Measurements from ENCODE around the gene GNGT1. TPM values are rescaled to one million over a fixed set of nuclear protein-coding genes. Genes with fewer than 3 reads are reported as not detected.

The GNGT1 gene
- total RNA-seq, 1 experiment from 2014 or later = not detected

DNA sequence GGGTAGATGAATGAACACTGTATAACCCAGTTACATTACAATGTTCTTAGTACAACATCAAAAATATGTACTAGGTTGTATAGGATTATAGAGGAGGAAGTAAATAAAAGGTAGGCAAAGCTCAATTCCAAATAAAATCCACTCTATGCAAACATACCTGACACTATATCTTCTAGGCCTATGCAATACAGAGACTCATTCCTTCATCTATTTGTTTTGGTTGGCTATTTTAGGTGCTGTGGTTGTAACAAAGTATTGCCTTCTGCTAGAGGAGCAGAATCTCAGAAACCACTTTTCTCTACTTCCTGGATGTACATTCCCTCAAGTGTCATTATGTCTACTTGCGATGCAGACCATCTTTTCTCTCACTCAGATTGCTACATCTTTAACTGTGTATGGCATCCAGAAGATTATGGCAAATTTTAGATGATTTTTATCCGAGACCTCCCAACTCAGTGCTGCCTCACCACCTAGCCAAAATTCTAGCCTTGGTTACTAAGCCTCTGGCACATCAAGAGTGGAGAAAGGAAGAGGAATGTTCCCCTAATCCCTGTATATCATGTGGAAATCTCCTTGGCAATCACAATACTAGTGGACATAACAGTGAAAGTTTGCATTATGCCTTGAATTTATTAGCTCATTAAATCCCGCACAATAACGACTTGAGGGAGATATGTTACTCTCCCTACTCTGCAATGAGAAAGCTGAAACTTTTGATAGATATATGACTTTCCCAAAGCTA lies 10.3 kb upstream of the GNGT1 start:
- no TSS peak for BruUV-seq (replicated peaks)
- intact Hi-C loops (cut with micrococcal nuclease; ENCODE audit: unreplicated experiment) = no loop called here
- Histone ChIP-seq H3K27ac (ENCODE audit: low read length) (no peak overlapping the region), H3K27me3 (ENCODE audit: control insufficient read depth, insufficient read depth, low read length) (peaks cover 7% of the 10 kb centered on the region; the same call in 1 of the 2 replicates), H3K36me3 (ENCODE audit: control insufficient read depth, insufficient read depth, low read length) (no peaks in the 10 kb centered on the region), H3K9me3 (ENCODE audit: control insufficient read depth, insufficient read depth, low read depth, low read length) (no peaks in the 10 kb centered on the region), H3K4me3 (ENCODE audit: low read depth in 2 of 2, low read length in 2 of 2) (no peak overlapping the region), H3K4me1 (ENCODE audit: control insufficient read depth, insufficient read depth, low read length) (no peaks in the 10 kb centered on the region)
- CTCF ChIA-PET = no interaction called here
- no peak for ATAC-seq
- in situ Hi-C loops (cut with HindIII; ENCODE audit: low pct_unique_long_range_greater_than_20kb, low sequenced_read_pairs) = no loop called here
- POLR2A ChIA-PET = interaction anchor here (0.5 kb wide), 1 partner anchor 36 kb away, joined by 3 read pairs; no protein-coding TSS in a partner anchor
- DNase-seq (ENCODE audit: low read depth, low spot score) = no peak
- no peak for TF ChIP-seq POLR2AphosphoS5 (IDR thresholded peaks at IDR 0.05; ENCODE audit: low read depth, low read length)
- TF ChIP-seq, protein P1, sequence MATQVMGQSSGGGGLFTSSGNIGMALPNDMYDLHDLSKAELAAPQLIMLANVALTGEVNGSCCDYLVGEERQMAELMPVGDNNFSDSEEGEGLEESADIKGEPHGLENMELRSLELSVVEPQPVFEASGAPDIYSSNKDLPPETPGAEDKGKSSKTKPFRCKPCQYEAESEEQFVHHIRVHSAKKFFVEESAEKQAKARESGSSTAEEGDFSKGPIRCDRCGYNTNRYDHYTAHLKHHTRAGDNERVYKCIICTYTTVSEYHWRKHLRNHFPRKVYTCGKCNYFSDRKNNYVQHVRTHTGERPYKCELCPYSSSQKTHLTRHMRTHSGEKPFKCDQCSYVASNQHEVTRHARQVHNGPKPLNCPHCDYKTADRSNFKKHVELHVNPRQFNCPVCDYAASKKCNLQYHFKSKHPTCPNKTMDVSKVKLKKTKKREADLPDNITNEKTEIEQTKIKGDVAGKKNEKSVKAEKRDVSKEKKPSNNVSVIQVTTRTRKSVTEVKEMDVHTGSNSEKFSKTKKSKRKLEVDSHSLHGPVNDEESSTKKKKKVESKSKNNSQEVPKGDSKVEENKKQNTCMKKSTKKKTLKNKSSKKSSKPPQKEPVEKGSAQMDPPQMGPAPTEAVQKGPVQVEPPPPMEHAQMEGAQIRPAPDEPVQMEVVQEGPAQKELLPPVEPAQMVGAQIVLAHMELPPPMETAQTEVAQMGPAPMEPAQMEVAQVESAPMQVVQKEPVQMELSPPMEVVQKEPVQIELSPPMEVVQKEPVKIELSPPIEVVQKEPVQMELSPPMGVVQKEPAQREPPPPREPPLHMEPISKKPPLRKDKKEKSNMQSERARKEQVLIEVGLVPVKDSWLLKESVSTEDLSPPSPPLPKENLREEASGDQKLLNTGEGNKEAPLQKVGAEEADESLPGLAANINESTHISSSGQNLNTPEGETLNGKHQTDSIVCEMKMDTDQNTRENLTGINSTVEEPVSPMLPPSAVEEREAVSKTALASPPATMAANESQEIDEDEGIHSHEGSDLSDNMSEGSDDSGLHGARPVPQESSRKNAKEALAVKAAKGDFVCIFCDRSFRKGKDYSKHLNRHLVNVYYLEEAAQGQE (IDR thresholded peaks at IDR 0.05; ENCODE audit: insufficient read depth in 1 of 2, low read depth in 2 of 2, low read length in 1 of 2) = no peak
- TF ChIP-seq TCF7L2 (IDR thresholded peaks at IDR 0.05; ENCODE audit: low read depth, low read length) = no peak

DNA sequence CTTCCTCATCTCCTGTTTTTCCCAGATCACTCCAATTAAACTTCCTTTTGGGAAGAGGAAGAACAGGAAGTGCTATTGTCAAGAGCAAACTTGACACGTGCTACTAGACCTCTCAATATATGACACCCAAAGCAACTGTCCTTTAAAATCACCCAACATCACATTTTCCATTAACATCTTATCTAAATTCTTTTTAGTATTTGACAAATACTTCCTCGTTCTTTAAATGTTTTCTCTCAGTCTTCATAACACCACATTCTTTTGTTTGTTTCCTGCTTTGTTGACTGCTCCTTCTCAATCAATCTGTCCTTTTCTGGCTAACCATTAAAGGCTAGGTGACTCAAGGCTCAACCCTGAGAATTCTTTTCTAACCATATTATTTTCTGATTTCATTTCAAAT lies 8.7 kb upstream of the GNGT1 start:
- POLR2A ChIA-PET = no interaction called here
- in situ Hi-C loops (cut with HindIII; ENCODE audit: low pct_unique_long_range_greater_than_20kb, low sequenced_read_pairs) = no loop called here
- Histone ChIP-seq H3K4me3 (ENCODE audit: low read depth in 2 of 2, low read length in 2 of 2) (no peak overlapping the region), H3K4me1 (ENCODE audit: control insufficient read depth, insufficient read depth, low read length) (no peaks in the 10 kb centered on the region), H3K27ac (ENCODE audit: low read length) (no peak overlapping the region), H3K36me3 (ENCODE audit: control insufficient read depth, insufficient read depth, low read length) (no peaks in the 10 kb centered on the region), H3K27me3 (ENCODE audit: control insufficient read depth, insufficient read depth, low read length) (peaks cover 3% of the 10 kb centered on the region; the same call in 1 of the 2 replicates), H3K9me3 (ENCODE audit: control insufficient read depth, insufficient read depth, low read depth, low read length) (no peaks in the 10 kb centered on the region)
- CTCF ChIA-PET = no interaction called here
- BruUV-seq (replicated peaks) = no TSS peak
- intact Hi-C loops (cut with micrococcal nuclease; ENCODE audit: unreplicated experiment) = no loop called here
- DNase-seq (ENCODE audit: low read depth, low spot score) (no peak), ATAC-seq (no peak)
- TF ChIP-seq POLR2AphosphoS5 (IDR thresholded peaks at IDR 0.05; ENCODE audit: low read depth, low read length) (no peak), TCF7L2 (IDR thresholded peaks at IDR 0.05; ENCODE audit: low read depth, low read length) (no peak), SIN3A (IDR thresholded peaks at IDR 0.05; ENCODE audit: borderline replicate concordance, insufficient read depth, low read depth, low read length) (no peak)
- TF ChIP-seq, protein P2, sequence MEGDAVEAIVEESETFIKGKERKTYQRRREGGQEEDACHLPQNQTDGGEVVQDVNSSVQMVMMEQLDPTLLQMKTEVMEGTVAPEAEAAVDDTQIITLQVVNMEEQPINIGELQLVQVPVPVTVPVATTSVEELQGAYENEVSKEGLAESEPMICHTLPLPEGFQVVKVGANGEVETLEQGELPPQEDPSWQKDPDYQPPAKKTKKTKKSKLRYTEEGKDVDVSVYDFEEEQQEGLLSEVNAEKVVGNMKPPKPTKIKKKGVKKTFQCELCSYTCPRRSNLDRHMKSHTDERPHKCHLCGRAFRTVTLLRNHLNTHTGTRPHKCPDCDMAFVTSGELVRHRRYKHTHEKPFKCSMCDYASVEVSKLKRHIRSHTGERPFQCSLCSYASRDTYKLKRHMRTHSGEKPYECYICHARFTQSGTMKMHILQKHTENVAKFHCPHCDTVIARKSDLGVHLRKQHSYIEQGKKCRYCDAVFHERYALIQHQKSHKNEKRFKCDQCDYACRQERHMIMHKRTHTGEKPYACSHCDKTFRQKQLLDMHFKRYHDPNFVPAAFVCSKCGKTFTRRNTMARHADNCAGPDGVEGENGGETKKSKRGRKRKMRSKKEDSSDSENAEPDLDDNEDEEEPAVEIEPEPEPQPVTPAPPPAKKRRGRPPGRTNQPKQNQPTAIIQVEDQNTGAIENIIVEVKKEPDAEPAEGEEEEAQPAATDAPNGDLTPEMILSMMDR (IDR thresholded peaks at IDR 0.05) = no peak
- TF ChIP-seq, protein P1 (IDR thresholded peaks at IDR 0.05; ENCODE audit: insufficient read depth in 1 of 2, low read depth in 2 of 2, low read length in 1 of 2) = no peak
